ENCODE data around the gene DESI2.

DESI2 gene

GRCh38 chr1:244704107-244704506 is 51.2 kb downstream of the DESI2 start:
- no peaks in the 10 kb centered on the region for H3K9me3 ChIP-seq
- no peak for TF ChIP-seq CTCF (IDR thresholded peaks at IDR 0.05; ENCODE audit: low read depth, low read length)
- H3K36me3 ChIP-seq, result peaks cover 5% of the 10 kb centered on the region
- H3K27me3 ChIP-seq, result no peaks in the 10 kb centered on the region
- no peak overlapping the region for H3K4me3 ChIP-seq (ENCODE audit: low read depth, low read length)
- H3K4me1 ChIP-seq, result peaks cover 14% of the 10 kb centered on the region
- no peak for DNase-seq

- TF ChIP-seq CTCF (IDR thresholded peaks at IDR 0.05; ENCODE audit: low read depth, low read length), result no peak
- Histone ChIP-seq H3K9me3 (no peaks in the 10 kb centered on the region), H3K27me3 (no peaks in the 10 kb centered on the region), H3K4me1 (peaks cover 14% of the 10 kb centered on the region), H3K36me3 (peaks cover 5% of the 10 kb centered on the region), H3K4me3 (ENCODE audit: low read depth, low read length) (no peak overlapping the region)
- DNase-seq, result no peak
Measured at GRCh38 chr1:244705261-244706234, 52.6 kb downstream of the DESI2 start.

- H3K4me1 ChIP-seq, result peaks cover 14% of the 10 kb centered on the region
- DNase-seq, result no peak
- no peak for TF ChIP-seq CTCF (IDR thresholded peaks at IDR 0.05; ENCODE audit: low read depth, low read length)
- H3K9me3 ChIP-seq, result no peaks in the 10 kb centered on the region
- H3K36me3 ChIP-seq, result peaks cover 5% of the 10 kb centered on the region
- H3K27me3 ChIP-seq, result no peaks in the 10 kb centered on the region
- no peak overlapping the region for H3K4me3 ChIP-seq (ENCODE audit: low read depth, low read length)
Measured at GRCh38 chr1:244709076-244709475, 56.1 kb downstream of the DESI2 start.

- no peak for TF ChIP-seq CTCF (IDR thresholded peaks at IDR 0.05; ENCODE audit: low read depth, low read length)
- no peaks in the 10 kb centered on the region for H3K27me3 ChIP-seq
- H3K9me3 ChIP-seq, result no peaks in the 10 kb centered on the region
- no peak for DNase-seq
- peaks cover 14% of the 10 kb centered on the region for H3K4me1 ChIP-seq
- H3K36me3 ChIP-seq, result peaks cover 5% of the 10 kb centered on the region
- no peak overlapping the region for H3K4me3 ChIP-seq (ENCODE audit: low read depth, low read length)
Measured at GRCh38 chr1:244709476-244710368, 56.8 kb downstream of the DESI2 start.

GRCh38 chr1:244710474-244711062 is 57.6 kb downstream of the DESI2 start:
- Histone ChIP-seq H3K9me3 (no peaks in the 10 kb centered on the region), H3K4me3 (ENCODE audit: low read depth, low read length) (no peak overlapping the region), H3K36me3 (peaks cover 5% of the 10 kb centered on the region), H3K27me3 (no peaks in the 10 kb centered on the region), H3K4me1 (peaks cover 14% of the 10 kb centered on the region)
- no peak for DNase-seq
- no peak for TF ChIP-seq CTCF (IDR thresholded peaks at IDR 0.05; ENCODE audit: low read depth, low read length)
